NCI-H2029 (cell line): ENCODE data around the gene LAMA5.

ENCODE experiments used
- DNase-seq: peaks from one replicate; lab custom pipeline; 2025; lab: John Stamatoyannopoulos, UW

Gene LAMA5

GRCh38 chr20:62405108-62405980, 38.2 kb upstream of the LAMA5 start:
- no peak for DNase-seq

- DNase-seq, result no peak
Measured at GRCh38 chr20:62404761-62405107, 37.6 kb upstream of the LAMA5 start.

- no peak for DNase-seq
Measured at GRCh38 chr20:62404112-62404665, 37.1 kb upstream of the LAMA5 start.

DNA sequence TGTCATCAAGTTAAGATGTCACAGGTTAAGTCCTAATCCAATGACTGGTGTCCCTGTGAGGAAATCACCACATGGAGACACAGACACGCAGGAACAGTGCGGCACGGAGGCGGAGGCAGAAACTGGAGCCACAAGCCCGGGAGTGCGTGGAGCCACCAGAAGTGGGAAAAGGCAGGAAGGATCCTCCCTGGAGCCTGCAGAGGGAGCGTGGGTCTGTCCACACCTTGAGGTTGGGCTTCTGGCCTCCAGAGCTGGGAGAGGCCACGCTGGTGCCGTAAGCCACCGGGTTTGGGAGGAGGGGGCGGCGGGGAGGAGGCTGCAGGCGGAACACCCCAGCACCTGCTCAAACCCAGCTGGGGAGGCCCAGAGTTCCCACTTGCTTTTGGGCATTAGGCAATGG, 36.2 kb upstream of the LAMA5 start:
- no peak for DNase-seq

GRCh38 chr20:62402456-62403150, 35.5 kb upstream of the LAMA5 start:
- DNase-seq, result no peak

DNA sequence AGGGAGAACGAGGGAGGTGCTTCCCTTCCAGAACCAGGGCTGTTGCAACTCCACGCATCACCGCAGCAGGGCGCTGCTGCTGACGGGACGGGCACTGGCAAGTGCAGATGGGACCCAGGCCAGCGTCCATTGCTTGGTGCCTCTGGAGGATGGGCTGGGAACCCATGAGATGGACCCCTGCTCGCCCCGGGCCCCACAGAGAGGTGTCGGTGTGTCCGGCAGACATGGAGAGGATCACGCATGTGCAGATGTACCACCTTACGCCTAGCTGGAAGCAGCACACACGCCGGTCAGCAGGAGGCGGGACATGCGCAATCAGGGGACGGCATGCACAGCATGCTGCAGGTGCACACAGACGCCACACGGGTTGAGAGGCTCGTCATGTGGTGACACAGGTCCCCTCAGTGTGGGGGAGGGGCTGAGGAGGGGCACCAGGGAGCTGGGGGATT, 34.2 kb upstream of the LAMA5 start:
- no peak for DNase-seq

DNA sequence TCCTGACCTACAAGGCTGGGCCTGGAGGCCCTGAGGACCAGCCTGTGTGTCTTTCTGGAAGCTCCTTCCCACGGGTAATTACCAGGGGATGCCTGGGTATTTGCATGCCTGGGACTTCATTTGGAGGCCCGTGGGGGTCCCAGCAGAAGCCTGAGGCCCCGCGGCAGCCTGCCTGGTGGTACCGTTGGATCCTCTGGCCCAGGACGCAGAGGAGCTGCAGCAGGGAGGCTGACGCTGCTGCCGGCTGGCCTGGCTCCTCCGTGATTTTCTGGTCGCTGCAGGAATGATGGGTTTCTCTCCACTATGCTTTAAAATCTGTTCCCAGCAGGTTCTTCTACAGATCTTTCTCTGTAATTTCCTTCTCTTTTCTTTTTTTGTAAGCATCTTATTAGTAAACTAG, 33.4 kb upstream of the LAMA5 start:
- no peak for DNase-seq

GRCh38 chr20:62400021-62400420, 32.9 kb upstream of the LAMA5 start:
- DNase-seq, result no peak

GRCh38 chr20:62398120-62398821, 31.2 kb upstream of the LAMA5 start:
- no peak for DNase-seq

DNA sequence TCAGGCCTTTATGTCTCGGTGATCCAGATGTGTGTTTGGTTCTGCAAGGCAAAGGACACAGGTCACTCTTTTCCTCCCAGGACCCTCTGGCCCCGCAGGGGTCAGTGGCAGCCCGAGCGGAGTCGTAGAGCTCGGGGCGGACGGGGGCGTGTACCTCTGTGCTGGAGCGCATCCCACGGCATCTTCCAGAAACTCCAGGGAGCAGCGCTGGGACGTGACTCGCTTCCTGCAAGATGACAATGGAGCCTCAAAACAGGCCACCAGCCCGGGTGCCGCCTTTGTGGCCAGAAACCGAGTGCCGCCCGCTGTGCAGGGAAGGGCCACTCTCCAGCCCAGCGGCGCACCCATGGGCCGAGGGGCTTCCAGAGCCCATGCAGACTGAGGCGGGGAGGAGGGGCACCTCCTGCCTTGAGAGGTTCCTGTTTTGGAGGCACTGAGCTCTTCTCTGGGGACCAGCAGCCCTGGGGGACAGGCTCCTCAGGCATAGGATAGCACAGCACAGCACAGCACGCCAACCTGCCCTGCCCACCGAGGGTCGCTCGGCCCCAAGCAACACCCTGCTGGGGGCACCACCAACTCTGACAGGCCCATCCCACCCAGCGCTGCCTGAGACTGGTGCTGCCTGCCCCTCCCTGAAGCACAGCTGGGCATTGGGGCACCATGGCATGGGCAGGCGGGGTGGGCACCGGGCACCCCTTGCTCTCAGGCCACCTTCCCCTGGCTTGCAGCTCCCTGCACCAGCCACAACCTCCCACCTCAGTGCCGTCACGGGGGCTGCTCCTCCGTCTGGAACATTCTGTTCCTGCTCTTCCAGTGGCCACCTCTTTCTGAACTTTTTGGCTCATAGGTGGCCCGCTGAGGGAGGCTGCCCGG, 29.5 kb upstream of the LAMA5 start:
- DNase-seq, result no peak

DNA sequence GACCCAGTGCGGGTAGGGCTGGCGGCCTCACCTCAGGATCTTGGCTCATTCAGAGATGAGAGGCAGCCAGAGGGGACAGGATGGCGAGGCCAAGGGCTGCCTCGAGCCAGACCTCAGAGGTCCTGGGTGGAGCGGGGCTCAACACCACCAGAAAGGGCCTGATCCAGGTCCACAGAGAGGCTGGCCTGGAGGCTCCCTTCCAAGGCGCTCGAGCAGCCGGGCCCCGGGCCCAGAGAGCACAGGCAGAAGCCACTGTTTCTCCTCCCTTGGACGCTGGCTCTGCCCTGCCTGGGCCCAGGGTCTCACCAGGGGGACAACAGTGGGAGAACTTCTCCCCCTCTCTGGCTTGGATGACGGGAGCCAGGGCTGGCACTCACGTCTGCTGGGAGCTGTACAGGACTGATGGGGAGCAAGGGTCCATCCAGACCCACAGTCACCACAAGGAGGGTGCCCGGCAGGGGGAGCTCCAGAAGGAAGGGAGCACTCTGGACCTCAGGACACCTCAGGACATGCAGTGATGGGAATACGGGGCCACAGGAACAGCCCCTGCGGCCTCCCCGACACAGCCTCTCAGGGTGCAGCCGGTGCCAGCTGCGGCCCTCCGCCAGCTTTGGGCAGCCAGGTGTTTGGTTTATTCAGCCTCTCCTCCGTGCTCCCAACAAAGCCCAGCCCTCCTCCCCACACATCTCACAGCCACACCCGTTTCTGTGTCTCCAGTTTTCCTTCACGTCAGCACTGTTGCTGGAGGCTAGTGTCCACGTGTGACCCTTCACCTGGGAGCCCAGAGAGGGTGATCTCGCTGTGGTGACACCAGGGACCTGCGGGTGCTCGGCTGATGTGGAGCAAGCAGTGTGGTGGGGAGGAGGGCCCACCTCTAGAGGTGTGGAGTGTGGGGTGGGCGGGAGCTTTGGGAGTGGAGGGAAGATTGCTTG, 28.5 kb upstream of the LAMA5 start:
- no peak for DNase-seq

DNA sequence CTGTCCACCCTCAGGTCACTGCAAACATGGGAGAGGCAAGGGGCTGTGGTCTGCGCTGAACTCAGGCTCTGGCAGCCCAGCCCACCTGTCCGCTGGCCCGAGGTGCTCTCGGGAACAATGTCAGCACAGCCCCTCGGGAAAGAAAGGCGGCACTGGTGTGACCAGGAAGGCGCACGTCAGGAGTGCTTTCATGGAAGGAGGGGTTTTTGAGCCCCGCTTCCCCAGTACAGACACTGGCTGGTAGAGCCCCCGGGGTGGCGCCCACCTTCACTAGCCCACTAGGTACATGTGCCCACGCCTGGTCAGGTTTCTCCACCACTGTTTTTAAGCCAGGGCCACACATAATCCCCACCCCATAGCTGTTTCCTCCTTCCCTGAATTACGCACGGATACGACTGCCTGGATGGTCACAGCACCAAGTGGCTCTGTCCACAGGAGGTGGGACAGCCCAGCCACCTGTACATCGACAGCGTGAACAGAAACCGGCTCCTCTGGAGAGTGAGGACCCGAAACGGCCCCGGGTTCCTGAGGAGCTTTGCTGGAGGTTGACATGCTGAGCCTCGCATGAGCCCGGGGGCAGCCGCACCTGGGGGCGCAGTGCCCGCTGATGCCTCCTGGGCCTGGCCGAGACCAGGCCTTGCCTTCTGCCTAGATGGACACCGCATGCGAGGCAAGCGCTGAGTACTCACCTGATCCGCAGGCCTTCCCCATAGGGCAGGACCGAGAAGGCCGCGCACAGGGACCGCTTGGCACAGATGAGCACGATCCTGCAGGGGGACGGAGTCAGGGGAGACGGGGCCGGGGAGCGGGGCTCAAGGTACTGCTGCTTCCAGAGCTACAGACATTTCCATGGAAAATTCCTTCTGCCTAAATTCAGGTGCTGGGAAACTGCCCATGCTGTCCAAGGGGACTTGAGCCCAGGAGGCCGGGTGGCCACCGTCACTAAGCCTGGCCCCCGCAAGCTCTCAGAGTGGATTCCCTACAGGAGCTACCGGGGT, 27.4 kb upstream of the LAMA5 start:
- no peak for DNase-seq

GRCh38 chr20:62393830-62394229, 26.7 kb upstream of the LAMA5 start:
- no peak for DNase-seq

- DNase-seq, result no peak
Measured at GRCh38 chr20:62393335-62393665, 26.2 kb upstream of the LAMA5 start.

GRCh38 chr20:62392621-62393334, 25.7 kb upstream of the LAMA5 start:
- no peak for DNase-seq

DNA sequence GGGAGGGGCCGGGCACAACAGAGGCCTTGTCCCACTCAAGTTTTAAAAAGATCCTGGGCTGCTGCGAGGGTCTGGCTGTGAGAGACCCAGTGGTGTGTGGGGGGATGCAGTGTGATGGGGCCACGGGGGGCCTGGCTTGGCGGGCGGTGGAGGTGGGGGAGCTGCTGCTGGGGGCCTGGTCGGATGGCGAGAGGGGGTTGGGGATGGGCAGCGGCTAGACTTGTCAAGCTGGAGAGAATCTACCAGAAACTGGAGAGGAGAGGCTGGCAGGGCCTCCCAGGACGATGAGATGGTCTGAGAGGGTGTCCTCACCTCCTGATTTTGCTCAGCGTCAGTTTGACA, 24.9 kb upstream of the LAMA5 start:
- no peak for DNase-seq

GRCh38 chr20:62391165-62392076, 24.3 kb upstream of the LAMA5 start:
- no peak for DNase-seq
